SKM-1 treated with dmso at 0.1 percent for 144 hours (cell line): ENCODE measurements around the gene PRKD2.
A peak's percentile ranks its signal among the peaks of the same experiment; 100 is the strongest.

ENCODE experiments used
- DNase-seq: peaks from one replicate; lab custom pipeline; 2025; ENCODE audit not compliant: unreplicated experiment; lab: John Stamatoyannopoulos, UW

The PRKD2 gene

DNA sequence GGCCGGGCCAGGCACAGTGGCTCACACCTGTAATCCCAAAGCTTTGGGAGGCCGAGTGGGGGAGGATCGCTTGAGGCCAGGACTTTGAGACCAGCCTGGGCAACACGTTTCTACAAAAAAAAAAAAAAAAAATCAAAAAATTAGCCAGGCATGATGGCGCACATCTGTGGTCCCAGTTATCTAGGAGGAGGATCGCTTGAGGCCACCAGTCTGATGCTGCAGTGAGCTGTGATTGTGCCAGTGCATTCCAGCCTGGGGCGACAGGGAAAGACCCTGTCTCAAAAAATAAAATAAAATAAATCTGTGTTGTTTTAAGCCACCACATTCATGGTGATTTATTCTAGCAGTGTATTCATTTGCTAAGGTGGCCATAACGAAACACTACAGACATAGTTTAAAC, 51.8 kb downstream of the PRKD2 start:
- no peak for DNase-seq

DNA sequence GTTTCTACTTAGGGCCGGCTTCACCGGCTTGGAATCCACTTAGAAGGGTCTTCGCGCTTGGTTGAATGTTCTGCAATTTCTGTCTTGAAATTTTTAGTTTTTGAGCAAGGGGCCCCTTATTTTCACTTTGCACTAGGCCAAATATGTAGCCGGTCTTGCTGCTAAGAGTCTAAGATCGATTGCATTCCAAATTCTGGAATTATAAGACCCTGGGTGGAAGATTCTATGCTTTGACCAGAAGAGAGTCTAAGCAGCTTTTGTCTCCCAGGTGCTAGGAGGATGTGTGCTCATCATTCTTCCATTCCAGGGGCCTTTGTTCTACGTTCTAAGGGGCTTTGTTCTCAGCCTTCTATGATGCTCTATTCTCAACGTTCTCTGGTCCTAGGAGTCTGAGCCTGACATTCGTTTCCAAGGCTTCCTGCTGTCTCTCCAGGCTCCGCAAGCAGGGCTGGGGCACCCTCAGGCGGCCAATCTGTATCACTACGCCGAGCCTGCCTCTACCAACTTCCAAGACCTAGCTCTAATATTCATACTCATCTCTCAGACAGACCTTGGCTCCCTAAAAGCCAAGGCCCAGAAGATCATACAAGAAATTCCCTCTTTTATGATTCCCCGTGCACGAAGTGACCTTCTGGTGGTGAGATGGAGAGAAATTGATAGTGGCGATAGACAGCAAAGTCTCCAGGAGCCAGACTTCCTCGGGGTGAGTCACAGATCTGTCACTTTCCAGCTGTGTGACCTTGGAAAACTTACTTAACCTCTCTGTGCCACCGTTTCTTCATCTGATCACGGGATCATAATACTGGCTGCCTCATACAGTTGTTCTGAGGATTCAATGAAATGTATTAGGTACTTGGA, 55.0 kb downstream of the PRKD2 start:
- DNase-seq, result peak; percentile 58

DNA sequence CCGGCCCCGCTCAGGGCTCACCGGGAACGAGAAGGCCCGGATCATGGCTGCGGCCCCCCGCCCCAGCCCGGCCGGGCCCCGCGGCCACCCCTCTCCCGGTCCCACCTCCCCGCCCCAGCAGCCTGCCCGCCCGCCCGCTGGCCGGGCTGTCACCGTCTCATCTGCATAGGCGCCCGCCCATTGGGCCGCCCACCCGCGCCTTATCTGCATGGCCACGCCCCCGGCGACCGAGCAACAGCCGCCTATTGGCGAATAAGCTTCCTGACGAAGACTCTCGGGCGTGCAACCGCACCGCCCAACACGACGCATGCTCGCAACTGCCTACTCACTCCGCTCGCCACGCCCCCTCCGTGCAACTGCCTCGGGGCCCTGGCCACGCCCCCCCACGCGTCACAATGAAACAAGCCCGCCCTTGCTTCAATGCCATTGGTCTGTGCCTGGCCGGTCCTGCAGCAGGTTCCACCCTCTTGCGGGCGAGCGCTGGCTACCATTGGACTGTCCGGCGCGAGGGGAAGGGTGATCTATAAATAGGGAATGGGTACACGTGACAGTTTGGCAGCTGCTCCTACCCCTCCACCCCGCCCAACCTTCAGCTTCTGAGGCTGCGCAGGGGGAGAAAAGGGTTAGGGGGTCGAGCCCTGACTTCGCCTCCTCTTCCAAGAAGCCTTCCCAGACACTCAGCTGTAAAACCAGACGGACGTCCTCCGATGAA, 55.7 kb downstream of the PRKD2 start, which contains the start of gene DACT3:
Gene DACT3 (minus strand): TSS at position 163 of the 712 bp plus-strand sequence. CDS start 118 bp downstream, at position 45.
- peak; percentile 90 for DNase-seq

- no peak for DNase-seq
Measured at GRCh38 chr19:46660551-46661019, 56.3 kb downstream of the PRKD2 start.

- DNase-seq, result no peak
Measured at GRCh38 chr19:46660008-46660517, 56.9 kb downstream of the PRKD2 start.

GRCh38 chr19:46659151-46660007, 57.5 kb downstream of the PRKD2 start:
- DNase-seq, result no peak

DNA sequence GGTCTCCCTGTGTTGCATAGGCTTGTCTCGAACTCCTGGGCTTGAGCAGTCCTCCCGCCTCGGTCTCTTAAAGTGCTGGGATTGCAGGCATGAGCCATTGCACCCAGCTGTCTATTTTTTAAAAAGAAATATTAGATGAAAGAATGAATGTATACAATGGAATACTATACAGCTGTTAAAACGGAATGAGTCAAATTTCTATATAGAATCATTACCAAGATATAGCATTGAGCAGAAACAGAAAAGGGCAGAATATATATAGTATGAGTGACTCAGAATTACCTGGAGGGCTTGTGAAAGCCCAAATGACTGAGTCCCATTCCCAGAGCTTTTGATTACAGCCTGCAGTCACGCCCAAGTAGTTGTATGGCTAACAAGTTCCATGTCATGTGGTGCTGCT, 60.4 kb downstream of the PRKD2 start:
- no peak for DNase-seq

GRCh38 chr19:46654621-46655152, 62.2 kb downstream of the PRKD2 start:
- DNase-seq, result no peak

- no peak for DNase-seq
Measured at GRCh38 chr19:46650445-46650844, 66.5 kb downstream of the PRKD2 start.

DNA sequence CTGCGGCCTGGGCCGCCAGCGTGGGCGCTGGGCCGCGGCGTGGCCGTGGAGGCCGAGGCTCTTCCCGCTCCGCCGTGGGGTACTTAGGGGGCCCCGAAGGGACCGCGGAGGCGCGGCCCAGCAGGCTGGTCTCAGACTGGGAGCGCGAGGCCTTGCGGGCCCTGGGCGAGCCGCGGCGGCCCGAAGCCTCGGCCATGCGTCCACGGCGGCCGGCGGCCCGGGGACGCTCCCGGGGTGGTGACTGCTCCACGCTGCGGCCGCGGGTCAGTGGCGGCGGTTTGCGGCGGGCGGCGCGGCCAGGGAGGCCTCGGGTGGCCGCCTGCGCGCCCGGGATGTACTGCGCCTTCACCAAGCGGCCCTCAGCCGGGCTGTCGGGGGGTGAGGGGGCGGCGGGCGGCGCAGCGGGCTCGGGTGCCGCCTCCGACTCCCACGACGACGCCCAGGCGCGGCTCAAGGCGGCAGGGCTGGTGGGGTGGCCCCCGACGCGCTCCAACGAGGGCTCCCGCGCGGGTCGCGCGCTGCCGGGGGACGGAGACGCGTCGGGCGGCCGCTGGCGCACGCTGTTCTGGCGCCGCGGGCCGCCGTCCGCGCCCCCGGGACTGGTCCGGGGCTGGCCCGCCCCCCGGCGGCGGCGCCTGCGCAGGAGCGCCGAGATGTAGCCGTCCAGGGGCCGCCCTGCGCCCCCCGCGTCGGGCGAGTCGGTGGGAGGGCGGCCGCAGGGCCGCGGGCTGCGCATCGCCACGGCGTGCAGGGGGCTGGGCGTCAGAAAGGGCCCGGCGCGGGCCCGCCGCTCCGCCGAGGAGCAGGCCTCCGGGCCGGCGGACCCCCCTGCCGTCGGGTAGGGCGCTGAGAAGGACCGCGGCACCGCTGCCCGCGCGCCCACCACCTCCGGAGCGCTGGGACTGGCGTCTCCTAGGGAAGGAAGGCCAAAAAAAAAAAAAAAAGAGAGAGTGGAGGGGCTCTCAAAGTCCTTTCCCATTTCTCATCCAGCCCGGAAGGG, 67.7 kb downstream of the PRKD2 start:
- DNase-seq, result no peak

GRCh38 chr19:46648060-46648960, 68.6 kb downstream of the PRKD2 start:
- DNase-seq, result no peak

GRCh38 chr19:46646402-46646801, 70.5 kb downstream of the PRKD2 start:
- DNase-seq, result no peak

DNA sequence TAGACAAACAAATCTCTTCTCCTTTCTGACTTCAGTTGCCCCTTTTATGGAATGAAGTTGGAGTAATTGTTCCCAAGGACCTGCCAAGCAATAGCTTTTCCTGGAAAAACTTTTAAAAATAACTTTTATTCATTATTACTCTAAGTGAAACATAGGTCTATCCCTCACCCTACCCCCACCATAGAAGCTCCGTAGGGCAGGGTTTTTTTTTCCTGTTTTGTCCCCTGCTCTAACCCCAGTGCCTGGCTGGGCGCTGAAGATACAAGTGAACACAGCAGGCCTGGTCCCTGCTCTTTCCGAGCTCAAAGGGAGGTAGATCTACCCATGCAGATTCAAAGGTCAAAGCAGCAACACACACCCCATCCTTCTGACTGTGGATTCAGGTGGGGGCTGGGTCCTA, 72.2 kb downstream of the PRKD2 start:
- no peak for DNase-seq

- no peak for DNase-seq
Measured at GRCh38 chr19:46640656-46641055, 76.3 kb downstream of the PRKD2 start.

- peak; percentile 11 for DNase-seq
Measured at GRCh38 chr19:46639358-46640182, 77.3 kb downstream of the PRKD2 start.

DNA sequence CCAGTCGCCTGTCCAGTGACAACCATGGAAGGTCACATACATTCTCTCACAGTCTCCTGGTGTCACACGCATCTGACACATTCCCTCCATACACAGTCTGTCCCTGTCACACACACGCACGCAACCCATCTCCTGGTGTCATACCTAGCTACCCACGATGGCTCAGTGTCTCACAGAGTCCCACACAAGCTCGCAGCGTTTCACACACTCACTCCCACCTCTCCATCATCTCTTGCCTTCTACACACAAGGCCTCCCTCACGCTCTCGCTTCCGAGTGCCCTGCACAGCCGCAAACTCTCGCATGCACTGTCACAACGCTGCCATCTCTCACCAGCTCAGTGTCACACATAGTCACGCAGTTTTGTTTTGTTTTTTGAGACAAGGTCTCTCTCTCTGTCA, 79.7 kb downstream of the PRKD2 start:
- no peak for DNase-seq

GRCh38 chr19:46635920-46636761, 80.8 kb downstream of the PRKD2 start, which contains the start of gene GNG8:
Gene GNG8, minus strand, starts transcription at chr19:46636202. Its CDS starts 1,520 bp downstream, at chr19:46634682.
- no peak for DNase-seq
